SH-SY5Y (cell line): ENCODE data around the gene KCNJ1.

Experiments used
- GATA2 ChIP-seq: IDR thresholded peaks from 2 replicates; pipeline ENCODE4 v1.6.1; 2011; ENCODE audit warnings: mild to moderate bottlenecking, low read depth, low read length
- GATA3 ChIP-seq: IDR thresholded peaks from 2 replicates; pipeline ENCODE4 v1.6.1; 2011; ENCODE audit warnings: low read depth, mild to moderate bottlenecking, low read length, moderate library complexity

GRCh38 chr11:128911239-128911638, 44.1 kb upstream of the KCNJ1 start:
- TF ChIP-seq GATA3 (no peak), GATA2 (no peak)
